SK-N-DZ (cell line): ENCODE data around the gene SLC27A3.
"Not testable (repeated sequence)": the region's sequence is repeated elsewhere in the genome, so short reads cannot be mapped to it uniquely, and the experiment has no call there.

Experiments used
- DNase-seq: peaks from one replicate; pipeline ENCODE4 v3.0.0-alpha.2; 2015; ENCODE audit warnings: low spot score

Gene SLC27A3

DNA sequence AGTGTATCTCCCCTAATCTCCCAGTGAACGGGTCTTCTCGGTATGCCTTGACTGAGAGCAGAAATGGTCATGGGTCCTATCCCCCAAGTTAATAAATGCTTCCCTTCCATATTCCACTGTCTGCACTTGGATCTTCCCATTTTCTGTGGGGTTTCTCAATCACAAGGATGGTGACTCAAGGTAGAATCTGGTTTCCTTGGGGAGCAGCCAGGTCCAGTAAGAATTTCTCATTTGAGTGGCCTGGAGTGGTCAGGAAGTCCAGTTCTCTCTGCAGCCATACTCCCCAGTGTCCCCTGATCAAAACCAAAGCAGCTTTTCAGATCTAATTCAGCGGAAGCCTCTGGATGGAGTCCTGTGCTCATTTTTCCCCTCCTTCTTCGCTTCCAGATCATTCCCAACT, 14.8 kb upstream of the SLC27A3 start:
- DNase-seq = no peak

- no peak for DNase-seq
These were observed 11.6 kb upstream of the SLC27A3 start for GRCh38 chr1:153763365-153764225.

DNA sequence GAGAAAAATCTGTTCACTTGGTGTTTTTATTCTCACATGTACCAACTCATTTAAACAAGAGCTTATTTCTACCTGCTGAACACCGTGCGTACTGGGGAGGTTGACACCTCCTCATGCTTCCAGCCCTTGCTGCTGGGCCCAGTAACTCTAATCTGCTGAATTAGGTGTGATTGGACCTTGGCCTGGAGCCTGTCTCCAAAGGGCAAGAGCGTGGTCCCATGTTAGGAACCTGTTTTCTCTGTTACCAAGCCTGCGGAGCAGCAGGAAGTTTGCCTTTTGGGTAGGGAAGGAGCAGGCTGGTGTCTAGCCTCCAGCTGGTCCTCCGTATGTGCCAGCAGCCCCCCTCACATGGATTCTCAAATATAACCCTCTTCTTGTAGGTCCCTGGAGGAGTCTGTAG, 10.9 kb upstream of the SLC27A3 start:
- no peak for DNase-seq

- DNase-seq = not testable (repeated sequence)
These were observed 8.5 kb upstream of the SLC27A3 start for GRCh38 chr1:153766663-153767062.

DNA sequence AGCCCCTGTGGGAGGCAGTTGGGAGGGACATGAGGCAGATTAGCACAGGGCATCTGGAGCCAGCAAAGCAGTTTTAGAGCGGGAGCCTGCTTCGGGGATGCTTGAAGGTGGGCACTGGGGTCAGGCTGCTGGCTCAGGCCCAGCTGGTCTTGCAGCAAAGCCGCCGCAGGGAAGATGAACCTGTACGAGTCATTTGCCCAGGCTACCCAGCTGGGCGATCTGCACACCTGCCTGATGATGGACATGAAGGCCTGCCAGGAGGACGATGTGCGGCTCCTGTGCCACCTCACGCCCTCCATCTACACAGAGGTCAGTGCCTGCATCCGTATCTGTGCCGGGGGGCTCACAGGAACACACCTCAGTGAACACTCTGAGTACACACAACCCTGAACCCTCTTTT, 7.7 kb upstream of the SLC27A3 start:
- no peak for DNase-seq

DNA sequence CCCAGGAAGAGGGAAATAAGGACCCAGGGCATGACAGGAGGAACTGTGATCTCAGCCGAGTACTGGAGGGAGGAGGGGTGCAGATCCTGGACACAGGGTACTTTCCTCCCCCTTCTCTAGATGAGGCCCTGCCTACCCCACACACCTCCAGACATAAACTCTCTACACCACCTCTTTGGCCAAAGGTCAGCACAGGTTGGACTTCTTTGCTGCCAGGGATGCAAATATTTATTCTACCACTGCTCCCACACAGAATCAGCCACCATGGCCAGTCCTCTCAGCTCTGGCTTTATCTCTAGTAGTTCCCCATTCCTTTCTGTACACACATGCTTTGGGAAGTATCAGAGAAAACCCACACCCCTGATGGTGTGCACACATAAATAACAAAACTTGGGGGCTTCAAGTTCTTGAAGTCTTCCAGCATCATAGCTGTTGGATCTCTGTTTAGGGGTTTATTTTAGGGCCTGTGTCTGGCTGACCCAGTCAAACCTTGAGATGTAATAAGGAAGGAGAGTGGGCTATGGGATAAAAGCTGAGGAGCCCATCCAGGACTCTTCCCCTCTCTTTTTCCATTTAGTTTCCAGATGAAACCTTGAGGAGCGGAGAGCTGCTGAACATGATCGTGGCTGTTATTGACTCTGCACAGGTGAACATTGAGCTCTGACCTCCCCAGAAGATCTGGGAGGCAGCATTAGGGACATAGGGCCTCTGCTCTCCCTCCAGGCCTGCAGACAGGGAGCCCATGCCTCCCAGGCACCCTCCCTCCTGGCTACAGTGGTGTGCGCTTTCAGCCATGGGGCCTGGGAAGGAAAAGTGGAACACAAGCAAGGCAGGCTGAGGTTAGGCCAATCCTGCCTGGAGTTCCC, 6.7 kb upstream of the SLC27A3 start:
- DNase-seq = no peak

- no peak for DNase-seq
These were observed 6.0 kb upstream of the SLC27A3 start for GRCh38 chr1:153769221-153769620.

GRCh38 chr1:153770797-153771196, 4.4 kb upstream of the SLC27A3 start:
- DNase-seq = no peak

GRCh38 chr1:153771261-153771660, 3.9 kb upstream of the SLC27A3 start:
- DNase-seq = no peak

DNA sequence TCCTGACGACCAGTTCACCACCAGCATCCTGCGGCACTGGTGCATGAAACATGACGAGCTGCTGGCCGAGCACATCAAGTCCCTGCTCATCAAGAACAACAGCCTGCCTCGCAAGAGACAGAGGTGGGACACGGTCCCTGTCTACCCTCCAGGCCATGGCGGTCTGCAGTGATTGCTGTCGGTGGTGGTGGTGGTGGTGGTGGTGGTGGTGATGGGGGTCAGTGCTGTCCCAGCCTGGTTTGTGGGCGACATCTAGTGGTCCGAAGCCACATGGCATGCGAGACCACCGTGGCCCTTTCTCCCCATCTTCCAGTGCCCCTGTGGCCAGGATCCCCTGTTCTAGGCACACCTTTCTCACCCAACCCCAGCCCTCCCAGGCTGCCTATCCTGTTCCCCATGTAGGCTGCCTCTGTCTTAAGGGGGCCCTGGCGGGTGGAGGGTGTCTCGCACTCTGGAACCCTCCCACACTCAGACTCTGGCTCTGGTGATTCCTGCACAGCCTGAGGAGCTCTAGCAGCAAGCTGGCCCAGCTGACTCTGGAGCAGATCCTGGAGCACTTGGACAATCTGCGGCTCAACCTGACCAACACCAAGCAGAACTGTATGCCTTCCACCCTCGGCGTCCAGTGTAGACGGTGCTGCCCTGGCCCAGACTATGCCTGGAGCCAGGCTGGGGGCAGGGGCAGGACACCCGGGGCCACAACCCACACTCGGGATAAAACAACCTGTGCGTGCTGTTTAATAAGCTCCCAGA, 3.2 kb upstream of the SLC27A3 start:
- DNase-seq = peak; percentile 49

DNA sequence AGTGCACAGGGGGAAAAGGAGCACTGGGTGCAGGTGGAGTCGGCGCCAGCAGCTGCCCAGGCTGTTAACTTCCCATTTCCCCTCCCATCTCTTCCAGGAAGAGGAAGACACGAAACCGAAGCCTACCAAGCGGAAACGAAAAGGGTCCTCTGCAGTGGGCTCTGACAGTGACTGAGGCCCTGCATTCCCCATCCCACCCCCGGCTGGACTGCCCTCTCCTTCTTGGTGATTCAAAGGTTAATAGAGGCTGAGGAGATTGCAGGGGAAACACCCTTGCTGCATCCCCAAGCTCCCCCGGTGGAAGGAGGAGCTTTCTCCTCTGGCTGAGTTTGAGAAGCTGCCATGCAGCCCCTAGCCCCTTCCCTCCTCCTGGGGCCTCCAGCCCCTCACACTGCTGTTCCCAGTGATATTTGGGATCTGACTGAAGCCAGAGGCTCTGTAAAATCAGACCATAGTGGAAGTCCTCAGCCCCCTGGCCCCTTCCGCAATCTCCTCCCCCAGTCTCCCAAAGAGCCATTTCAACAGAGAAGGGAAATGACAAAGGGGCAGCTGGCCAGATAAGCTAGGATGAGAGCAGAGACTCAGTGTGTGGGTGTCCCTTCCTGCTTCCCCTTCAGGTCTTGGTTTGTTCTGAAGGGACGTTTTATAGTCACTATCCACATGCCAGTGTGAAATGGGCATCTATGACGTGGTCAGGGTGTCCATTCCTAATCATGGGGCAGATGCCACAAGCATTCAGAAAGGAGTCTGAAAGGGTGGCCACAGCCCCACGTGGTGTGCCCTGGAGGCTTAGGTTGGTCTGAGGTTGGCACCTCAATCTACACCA, 1.9 kb upstream of the SLC27A3 start:
- DNase-seq = no peak

GRCh38 chr1:153774026-153774595, 1.1 kb upstream of the SLC27A3 start:
- no peak for DNase-seq

GRCh38 chr1:153775458-153776327, 486 bp downstream of the SLC27A3 start:
- peak; percentile 84 for DNase-seq

DNA sequence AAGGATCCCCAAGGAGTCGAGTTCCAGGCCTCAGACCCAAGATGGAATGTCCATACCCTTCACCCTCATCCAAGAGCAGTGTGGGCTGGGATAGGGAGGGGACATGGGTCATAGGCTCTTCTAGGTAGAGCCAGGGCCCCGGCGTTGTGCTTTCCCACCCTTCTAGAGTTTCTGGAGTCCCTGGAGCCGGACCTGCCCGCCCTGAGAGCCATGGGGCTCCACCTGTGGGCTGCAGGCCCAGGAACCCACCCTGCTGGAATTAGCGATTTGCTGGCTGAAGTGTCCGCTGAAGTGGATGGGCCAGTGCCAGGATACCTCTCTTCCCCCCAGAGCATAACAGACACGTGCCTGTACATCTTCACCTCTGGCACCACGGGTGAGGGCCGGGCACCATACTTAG, 1.1 kb downstream of the SLC27A3 start:
- no peak for DNase-seq

GRCh38 chr1:153776845-153777370, 1.7 kb downstream of the SLC27A3 start:
- no peak for DNase-seq

- no peak for DNase-seq
These were observed 2.4 kb downstream of the SLC27A3 start for GRCh38 chr1:153777648-153778047.

GRCh38 chr1:153778051-153778823, 3.0 kb downstream of the SLC27A3 start:
- no peak for DNase-seq

- no peak for DNase-seq
These were observed 3.8 kb downstream of the SLC27A3 start for GRCh38 chr1:153778824-153779519.
